Hepatocyte (in vitro differentiated cells): Measurements from ENCODE around the gene BEND3. TPM values are rescaled to one million over a fixed set of nuclear protein-coding genes. Genes with fewer than 3 reads are reported as not detected.
"Not testable (repeated sequence)": the region's sequence is repeated elsewhere in the genome, so short reads cannot be mapped to it uniquely, and the experiment has no call there.

Source experiments
- DNase-seq: peaks from one replicate; pipeline ENCODE4 v3.0.0-alpha.2; 2016; ENCODE audit warnings: low spot score
- H2AFZ ChIP-seq: fragments of 200-600 bp; sonication (generic); 2 replicates; pipeline ENCODE4 v1.6.0; 2016; ENCODE audit warnings: antibody characterized with exemption, mild to moderate bottlenecking
- H3K27ac ChIP-seq: fragments of 200-600 bp; sonication (generic); 2 replicates; pipeline ENCODE4 v1.5.1; 2016; ENCODE audit warnings: mild to moderate bottlenecking
- H3K27me3 ChIP-seq: fragments of 200-600 bp; sonication (generic); 2 replicates; pipeline ENCODE4 v1.6.1; 2016
- H3K36me3 ChIP-seq: fragments of 200-600 bp; sonication (generic); replicated peaks from 2 replicates; pipeline ENCODE4 v1.5.1; 2016; ENCODE audit warnings: low read depth; ENCODE audit not compliant: insufficient read depth
- H3K4me1 ChIP-seq: fragments of 200-600 bp; sonication (generic); 2 replicates; pipeline ENCODE4 v1.5.1; 2016; ENCODE audit warnings: mild to moderate bottlenecking, moderate library complexity; ENCODE audit not compliant: insufficient read depth
- H3K4me2 ChIP-seq: fragments of 200-600 bp; sonication (generic); 2 replicates; pipeline ENCODE4 v1.6.0; 2016
- H3K4me3 ChIP-seq: fragments of 200-600 bp; sonication (generic); 2 replicates; pipeline ENCODE4 v1.5.1; 2016; ENCODE audit warnings: mild to moderate bottlenecking
- H3K79me2 ChIP-seq: fragments of 200-600 bp; sonication (generic); 2 replicates; pipeline ENCODE4 v1.6.0; 2017; ENCODE audit warnings: mild to moderate bottlenecking
- H3K9me2 ChIP-seq: fragments of 200-600 bp; sonication (generic); replicated peaks from 2 replicates; pipeline ENCODE4 v1.6.0; 2017; ENCODE audit warnings: mild to moderate bottlenecking; ENCODE audit not compliant: insufficient read depth
- H3K9me3 ChIP-seq: fragments of 200-600 bp; sonication (generic); 2 replicates; pipeline ENCODE4 v1.5.1; 2016; ENCODE audit warnings: low read depth, mild to moderate bottlenecking
- H4K20me1 ChIP-seq: fragments of 200-600 bp; sonication (generic); 2 replicates; pipeline ENCODE4 v1.6.0; 2016; ENCODE audit warnings: mild to moderate bottlenecking; ENCODE audit not compliant: insufficient read depth, poor library complexity, severe bottlenecking
- EZH2 ChIP-seq: fragments of 200-600 bp; sonication (generic); IDR thresholded peaks from 2 replicates; pipeline ENCODE4 v1.6.1; 2016; ENCODE audit warnings: antibody characterized with exemption, mild to moderate bottlenecking, borderline replicate concordance
- EZH2phosphoT487 ChIP-seq: fragments of 200-600 bp; sonication (generic); IDR thresholded peaks from one replicate; pipeline ENCODE4 v1.6.1; 2018; ENCODE audit warnings: antibody characterized with exemption, mild to moderate bottlenecking, low read depth, moderate library complexity; ENCODE audit not compliant: unreplicated experiment, severe bottlenecking
- WGBS: methylation state at CpG from one replicate; pipeline ENCODE4 v1.1.6; 2016; ENCODE audit warnings: low lambda C conversion rate; ENCODE audit errors: missing lambda C conversion rate; 5-methylcytosine and 5-hydroxymethylcytosine counted together
- polyA plus RNA-seq: library from polyadenylated mRNA; unstranded; fragments of >200 nt; fragmentation: Nextera tagmentation; extraction: Ambion mirVana; gene quantifications from 2 replicates; pipeline ENCODE4 v1.2.1, GENCODE V29; 2016
- total RNA-seq: library from RNA; depleted of rRNA; stranded (reverse); fragments of >200 nt; gene quantifications from 2 replicates; pipeline ENCODE4 v1.2.3, GENCODE V29; 2014
- TF ChIP-seq, protein P1 (sequence below): fragments of 200-600 bp; sonication (generic); IDR thresholded peaks from 2 replicates; pipeline ENCODE4 v1.5.1; 2016; ENCODE audit warnings: antibody characterized with exemption, mild to moderate bottlenecking; ENCODE audit not compliant: poor library complexity

BEND3 gene
- total and polyA plus RNA-seq, 2 experiments from 2014 or later: 2.7 to 5.7 TPM

DNA sequence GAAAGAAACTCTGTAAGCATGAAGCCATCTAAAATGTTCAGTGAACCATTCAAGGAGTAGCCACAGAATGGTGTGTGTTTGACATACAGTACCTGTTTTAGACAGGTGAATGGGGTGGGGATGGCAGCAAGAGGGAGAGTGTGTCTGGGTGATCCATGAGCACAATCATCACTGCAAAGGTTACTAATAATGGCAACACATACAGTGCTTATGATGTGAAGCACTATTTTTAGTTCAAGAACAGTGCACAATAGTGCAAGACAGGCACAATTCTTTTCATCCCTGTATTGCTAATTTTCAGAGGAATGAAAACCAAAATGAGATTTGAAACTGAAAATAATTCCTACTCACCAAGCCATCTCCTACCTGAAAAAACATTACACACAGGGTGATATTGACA, 14.1 kb downstream of the BEND3 start:
- Histone ChIP-seq H3K79me2 (peaks cover 2% of the 10 kb centered on the region), H2AFZ (no peak overlapping the region), H3K4me1 (no peaks in the 10 kb centered on the region), H3K36me3 (no peaks in the 10 kb centered on the region), H3K9me3 (no peaks in the 10 kb centered on the region), H3K4me3 (no peak overlapping the region), H3K9me2 (no peaks in the 10 kb centered on the region), H3K27ac (no peak overlapping the region), H3K27me3 (no peaks in the 10 kb centered on the region), H3K4me2 (no peak overlapping the region), H4K20me1 (no peaks in the 10 kb centered on the region)
- no peak for DNase-seq
- TF ChIP-seq EZH2 (no peak), EZH2phosphoT487 (no peak)
- TF ChIP-seq, protein P1, sequence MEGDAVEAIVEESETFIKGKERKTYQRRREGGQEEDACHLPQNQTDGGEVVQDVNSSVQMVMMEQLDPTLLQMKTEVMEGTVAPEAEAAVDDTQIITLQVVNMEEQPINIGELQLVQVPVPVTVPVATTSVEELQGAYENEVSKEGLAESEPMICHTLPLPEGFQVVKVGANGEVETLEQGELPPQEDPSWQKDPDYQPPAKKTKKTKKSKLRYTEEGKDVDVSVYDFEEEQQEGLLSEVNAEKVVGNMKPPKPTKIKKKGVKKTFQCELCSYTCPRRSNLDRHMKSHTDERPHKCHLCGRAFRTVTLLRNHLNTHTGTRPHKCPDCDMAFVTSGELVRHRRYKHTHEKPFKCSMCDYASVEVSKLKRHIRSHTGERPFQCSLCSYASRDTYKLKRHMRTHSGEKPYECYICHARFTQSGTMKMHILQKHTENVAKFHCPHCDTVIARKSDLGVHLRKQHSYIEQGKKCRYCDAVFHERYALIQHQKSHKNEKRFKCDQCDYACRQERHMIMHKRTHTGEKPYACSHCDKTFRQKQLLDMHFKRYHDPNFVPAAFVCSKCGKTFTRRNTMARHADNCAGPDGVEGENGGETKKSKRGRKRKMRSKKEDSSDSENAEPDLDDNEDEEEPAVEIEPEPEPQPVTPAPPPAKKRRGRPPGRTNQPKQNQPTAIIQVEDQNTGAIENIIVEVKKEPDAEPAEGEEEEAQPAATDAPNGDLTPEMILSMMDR: no peak

DNA sequence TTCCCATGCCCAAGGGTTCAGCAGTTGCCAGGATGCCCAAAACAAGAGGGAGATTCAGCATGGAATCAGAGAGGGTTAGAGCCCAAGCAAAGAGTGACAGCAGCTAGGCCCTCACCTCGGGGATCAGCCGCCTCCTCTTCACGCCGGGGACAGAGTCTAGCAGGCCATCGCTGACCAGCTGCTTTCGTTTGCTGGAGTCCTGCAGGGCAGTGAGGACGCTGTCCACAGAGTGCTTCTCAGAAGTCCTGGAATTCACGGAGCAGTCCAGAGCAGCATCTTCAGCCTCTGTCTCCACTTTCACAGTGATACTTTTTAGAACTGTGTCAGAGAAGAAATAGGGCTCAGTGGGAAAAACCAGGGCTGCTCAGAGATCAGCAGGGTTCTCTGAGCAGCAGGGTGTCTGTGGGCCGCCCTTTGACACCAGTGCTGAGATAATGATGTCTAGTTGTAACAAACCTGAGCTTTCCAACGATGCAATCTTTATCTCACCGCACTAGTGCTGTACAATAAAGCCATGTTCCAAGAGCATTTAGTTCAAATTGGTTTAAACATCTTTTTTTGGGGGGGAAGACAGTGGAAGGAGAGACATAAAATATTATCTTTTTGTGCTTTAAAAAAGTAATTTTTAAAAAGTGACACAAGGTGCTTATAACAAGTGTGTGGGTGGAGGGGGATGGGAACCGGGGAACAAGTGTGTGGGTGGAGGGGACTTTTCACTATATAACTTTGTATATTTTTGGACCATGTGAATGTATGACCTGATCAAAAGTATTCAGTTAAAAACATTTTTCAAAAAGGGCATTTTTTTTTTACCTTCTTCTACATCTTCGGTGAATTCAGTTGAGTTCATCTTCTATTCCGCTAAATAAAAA, 16.6 kb downstream of the BEND3 start:
- no peaks in the 10 kb centered on the region for H3K9me2 ChIP-seq
- H3K4me3 ChIP-seq: no peak overlapping the region
- WGBS: 87% methylated on average over 14 of the region's 14 CpGs
- H3K79me2 ChIP-seq: no peaks in the 10 kb centered on the region
- H3K4me1 ChIP-seq: no peaks in the 10 kb centered on the region
- H3K27ac ChIP-seq: no peak overlapping the region
- H2AFZ ChIP-seq: no peak overlapping the region
- TF ChIP-seq EZH2 (no peak), EZH2phosphoT487 (no peak)
- TF ChIP-seq, protein P1: no peak
- no peaks in the 10 kb centered on the region for H3K27me3 ChIP-seq
- no peak overlapping the region for H3K4me2 ChIP-seq
- no peaks in the 10 kb centered on the region for H3K36me3 ChIP-seq
- no peaks in the 10 kb centered on the region for H4K20me1 ChIP-seq
- no peak for DNase-seq
- H3K9me3 ChIP-seq: no peaks in the 10 kb centered on the region

DNA sequence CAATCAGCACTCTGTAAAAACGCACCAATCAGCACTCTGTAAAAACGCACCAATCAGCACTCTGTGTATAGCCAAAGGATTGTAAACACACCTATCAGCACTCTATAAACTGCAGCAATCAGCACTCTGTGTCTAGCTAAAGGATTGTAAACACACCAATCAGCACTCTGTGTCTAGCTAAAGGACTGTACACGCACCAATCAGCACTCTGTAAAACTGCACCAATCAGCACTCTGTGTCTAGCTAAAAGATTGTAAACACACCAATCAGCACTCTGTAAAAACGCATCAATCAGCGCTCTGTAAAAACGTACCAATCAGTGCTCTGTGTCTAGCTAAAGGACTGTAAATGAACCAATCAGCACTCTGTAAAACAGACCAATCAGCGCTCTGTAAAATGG, 30.9 kb downstream of the BEND3 start:
- H3K9me3 ChIP-seq, H3K4me3 ChIP-seq, DNase-seq, H2AFZ ChIP-seq, H3K9me2 ChIP-seq, H3K79me2 ChIP-seq, H3K4me2 ChIP-seq, H3K27ac ChIP-seq, H4K20me1 ChIP-seq, H3K27me3 ChIP-seq, H3K4me1 ChIP-seq, H3K36me3 ChIP-seq: not testable (repeated sequence)
- 97% methylated on average over 7 of the region's 7 CpGs for WGBS

DNA sequence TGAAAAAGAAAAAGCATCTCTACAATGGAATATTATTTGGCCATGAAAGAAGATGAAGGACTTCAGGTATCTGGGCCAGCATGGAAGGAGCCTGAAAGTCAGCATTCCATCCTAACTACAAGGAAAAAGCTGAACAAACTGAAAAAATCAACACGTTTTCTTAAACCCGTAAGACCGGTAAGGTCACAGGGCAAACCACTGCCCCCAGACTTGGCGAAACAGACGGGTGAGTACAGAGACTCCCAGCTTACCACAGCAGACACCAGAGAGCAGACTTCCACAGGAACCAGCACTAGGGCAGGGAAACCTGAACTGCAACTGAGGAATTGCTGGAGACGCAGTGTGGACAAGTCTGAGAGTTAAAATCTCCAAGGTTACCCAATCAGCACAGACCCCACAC, 31.4 kb downstream of the BEND3 start:
- no peak for DNase-seq
- Histone ChIP-seq H3K9me2 (no peaks in the 10 kb centered on the region), H3K9me3 (no peaks in the 10 kb centered on the region), H3K79me2 (no peaks in the 10 kb centered on the region), H3K27ac (no peak overlapping the region), H3K4me2 (no peak overlapping the region), H3K27me3 (no peaks in the 10 kb centered on the region), H3K4me1 (no peaks in the 10 kb centered on the region), H3K36me3 (no peaks in the 10 kb centered on the region), H3K4me3 (no peak overlapping the region), H4K20me1 (no peaks in the 10 kb centered on the region), H2AFZ (no peak overlapping the region)
- TF ChIP-seq EZH2: no peak
- TF ChIP-seq, protein P1: no peak
- no peak for TF ChIP-seq EZH2phosphoT487
- 92% methylated on average over 6 of the region's 6 CpGs for WGBS
